Measurements from ENCODE around the gene CDK5RAP1. TPM values are rescaled to one million over a fixed set of nuclear protein-coding genes. Genes with fewer than 3 reads are reported as not detected.
A peak's percentile ranks its signal among the peaks of the same experiment; 100 is the strongest.

CDK5RAP1 gene
- polyA plus RNA-seq, 2 donors: 19.5 to 29.2 TPM

DNA sequence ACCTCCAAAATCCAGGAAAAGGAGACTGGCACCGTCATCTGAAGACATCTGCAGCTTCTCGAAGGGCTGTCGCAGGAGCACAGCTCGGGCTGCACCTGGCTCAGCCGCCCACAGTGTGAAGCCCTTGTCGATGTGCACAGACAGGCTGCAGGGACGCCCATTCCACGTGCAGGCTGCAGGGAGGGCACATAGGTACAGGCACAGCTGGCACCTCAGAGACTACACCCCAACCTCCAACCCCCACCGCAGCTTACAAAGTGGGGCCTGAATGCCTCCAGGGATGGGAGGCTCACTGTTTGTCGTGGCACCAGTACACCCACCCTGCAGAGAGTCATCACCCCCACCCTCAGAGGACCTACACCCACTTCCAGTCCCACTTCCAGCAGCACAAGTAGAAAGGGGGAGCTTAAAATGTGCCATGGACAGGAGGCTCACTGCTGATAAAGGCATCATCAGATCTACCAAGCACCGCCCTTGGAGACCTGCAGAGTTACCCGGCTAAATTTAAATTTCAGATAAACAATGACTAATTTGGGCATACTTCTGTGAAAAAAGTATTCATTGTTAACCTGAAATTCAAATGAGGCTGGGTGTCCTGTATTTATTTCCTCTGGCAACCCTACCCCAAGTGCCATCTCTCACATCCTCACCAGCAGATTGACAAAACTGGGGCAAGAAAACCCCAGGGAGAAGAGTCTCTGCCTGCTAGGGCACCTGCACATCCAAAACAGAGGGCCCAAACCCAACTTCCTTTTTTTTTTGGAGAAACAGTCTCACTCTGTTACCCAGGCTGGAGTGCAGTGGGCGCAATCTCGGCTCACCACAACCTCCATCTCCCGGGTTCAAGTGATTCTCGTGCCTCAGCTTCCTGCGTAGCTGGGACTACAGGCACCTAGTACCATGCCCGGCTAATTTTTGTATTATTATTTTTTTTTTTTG is 7.7 kb upstream of the CDK5RAP1 start:
- Histone ChIP-seq H3K4me3 (ENCODE audit: low read depth in 1 of 2, low read length in 2 of 2) (no peak overlapping the region), H3K27ac (ENCODE audit: low read depth in 2 of 2, low read length in 1 of 2) (no peak overlapping the region), H3K4me1 (ENCODE audit: control insufficient read depth in 2 of 2, insufficient read depth in 2 of 2, low read length in 1 of 2) (no peaks in the 10 kb centered on the region), H3K27me3 (ENCODE audit: control insufficient read depth in 1 of 2, insufficient read depth in 2 of 2, low read length in 2 of 2) (no peaks in the 10 kb centered on the region), H3K36me3 (ENCODE audit: control insufficient read depth in 2 of 2, insufficient read depth in 2 of 2, low read length in 1 of 2) (peaks cover 0 to 25% of the 10 kb centered on the region in 2 donors), H3K9me3 (ENCODE audit: control insufficient read depth in 2 of 2, insufficient read depth in 1 of 2, low read depth in 1 of 2, low read length in 1 of 2) (no peaks in the 10 kb centered on the region)
- WGBS, 2 donors: 78 to 79% methylated on average over 17 to 18 of the region's 18 CpGs

DNA sequence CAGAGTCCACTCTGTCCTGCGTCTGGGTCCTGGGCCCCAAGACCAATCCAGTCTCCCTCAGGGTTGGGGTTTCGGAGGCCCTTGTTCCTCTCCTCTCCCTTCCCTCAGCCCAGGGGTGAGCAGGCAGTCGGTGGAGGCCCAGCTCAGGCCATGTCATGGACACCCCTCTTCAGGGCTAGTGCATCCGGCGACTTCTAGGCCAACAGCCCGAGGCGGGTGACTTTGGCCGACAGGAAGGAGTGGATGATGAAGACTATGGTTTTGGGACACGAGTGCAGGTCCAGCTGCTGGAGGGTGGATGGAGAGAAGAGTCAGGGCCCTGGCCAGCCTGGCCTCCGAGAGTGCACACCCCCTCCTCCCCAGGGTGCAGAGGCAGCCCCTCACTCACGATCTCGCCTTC is 7.0 kb upstream of the CDK5RAP1 start:
- peaks cover 0 to 25% of the 10 kb centered on the region in 2 donors for H3K36me3 ChIP-seq (ENCODE audit: control insufficient read depth in 2 of 2, insufficient read depth in 2 of 2, low read length in 1 of 2)
- H3K4me3 ChIP-seq (ENCODE audit: low read depth in 1 of 2, low read length in 2 of 2): no peak overlapping the region
- H3K9me3 ChIP-seq (ENCODE audit: control insufficient read depth in 2 of 2, insufficient read depth in 1 of 2, low read depth in 1 of 2, low read length in 1 of 2): no peaks in the 10 kb centered on the region
- H3K27me3 ChIP-seq (ENCODE audit: control insufficient read depth in 1 of 2, insufficient read depth in 2 of 2, low read length in 2 of 2): no peaks in the 10 kb centered on the region
- WGBS, 2 donors: 88 to 90% methylated on average over 12 of the region's 12 CpGs
- H3K4me1 ChIP-seq (ENCODE audit: control insufficient read depth in 2 of 2, insufficient read depth in 2 of 2, low read length in 1 of 2): no peaks in the 10 kb centered on the region
- H3K27ac ChIP-seq (ENCODE audit: low read depth in 2 of 2, low read length in 1 of 2): no peak overlapping the region

DNA sequence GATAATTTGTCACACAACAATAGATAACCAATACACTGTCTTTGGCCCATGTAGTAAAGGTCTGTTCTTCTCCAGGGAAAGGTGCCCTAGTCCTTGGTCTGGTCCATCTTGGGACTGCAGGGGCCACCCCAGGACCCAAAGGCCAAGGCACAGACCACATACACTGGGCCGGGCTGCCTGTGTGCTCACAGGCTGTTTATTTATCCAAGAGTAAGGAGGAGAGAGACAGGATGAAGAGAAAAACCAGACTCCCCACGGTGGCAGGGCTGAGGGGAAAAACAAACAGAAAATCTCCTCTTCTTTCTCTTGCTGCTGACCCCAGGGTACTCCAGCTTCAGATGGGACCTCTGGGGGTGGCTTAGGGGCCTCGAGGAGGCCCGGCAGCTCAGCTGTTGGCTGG is 6.5 kb upstream of the CDK5RAP1 start:
- Histone ChIP-seq H3K27me3 (ENCODE audit: control insufficient read depth in 1 of 2, insufficient read depth in 2 of 2, low read length in 2 of 2) (no peaks in the 10 kb centered on the region), H3K27ac (ENCODE audit: low read depth in 2 of 2, low read length in 1 of 2) (no peak overlapping the region), H3K9me3 (ENCODE audit: control insufficient read depth in 2 of 2, insufficient read depth in 1 of 2, low read depth in 1 of 2, low read length in 1 of 2) (no peaks in the 10 kb centered on the region), H3K4me1 (ENCODE audit: control insufficient read depth in 2 of 2, insufficient read depth in 2 of 2, low read length in 1 of 2) (no peaks in the 10 kb centered on the region), H3K36me3 (ENCODE audit: control insufficient read depth in 2 of 2, insufficient read depth in 2 of 2, low read length in 1 of 2) (peaks cover 0 to 25% of the 10 kb centered on the region in 2 donors), H3K4me3 (ENCODE audit: low read depth in 1 of 2, low read length in 2 of 2) (no peak overlapping the region)
- WGBS, 2 donors: 60 to 71% methylated on average over 4 of the region's 4 CpGs

DNA sequence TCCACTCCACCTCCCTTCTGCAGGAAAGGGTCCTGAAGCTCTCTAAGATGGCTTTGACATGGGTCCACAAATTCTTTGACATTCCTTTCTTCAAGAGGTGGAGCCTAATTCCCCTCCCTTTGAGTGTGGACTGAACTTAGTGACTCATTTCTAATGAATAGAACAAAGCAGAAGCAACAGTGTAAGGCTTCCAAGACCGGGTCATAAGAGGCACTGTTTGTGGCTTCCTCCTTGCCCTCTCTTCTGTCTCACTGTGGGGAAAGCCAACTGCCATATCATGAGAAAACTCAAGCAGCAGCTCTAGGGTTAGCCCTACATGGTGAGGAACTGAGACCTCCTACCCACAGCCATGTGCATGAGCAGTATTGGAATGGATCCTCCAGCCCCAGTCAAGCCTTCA is 5.9 kb upstream of the CDK5RAP1 start:
- 43 to 52% methylated on average over 1 of the region's 1 CpG for WGBS, 2 donors
- no peak overlapping the region for H3K4me3 ChIP-seq (ENCODE audit: low read depth in 1 of 2, low read length in 2 of 2)
- no peaks in the 10 kb centered on the region for H3K9me3 ChIP-seq (ENCODE audit: control insufficient read depth in 2 of 2, insufficient read depth in 1 of 2, low read depth in 1 of 2, low read length in 1 of 2)
- H3K36me3 ChIP-seq (ENCODE audit: control insufficient read depth in 2 of 2, insufficient read depth in 2 of 2, low read length in 1 of 2): peaks cover 0 to 21% of the 10 kb centered on the region in 2 donors
- peak overlapping the region in 1 of 2 donors; percentile 6 for H3K27ac ChIP-seq (ENCODE audit: low read depth in 2 of 2, low read length in 1 of 2)
- no peaks in the 10 kb centered on the region for H3K27me3 ChIP-seq (ENCODE audit: control insufficient read depth in 1 of 2, insufficient read depth in 2 of 2, low read length in 2 of 2)
- H3K4me1 ChIP-seq (ENCODE audit: control insufficient read depth in 2 of 2, insufficient read depth in 2 of 2, low read length in 1 of 2): no peaks in the 10 kb centered on the region

DNA sequence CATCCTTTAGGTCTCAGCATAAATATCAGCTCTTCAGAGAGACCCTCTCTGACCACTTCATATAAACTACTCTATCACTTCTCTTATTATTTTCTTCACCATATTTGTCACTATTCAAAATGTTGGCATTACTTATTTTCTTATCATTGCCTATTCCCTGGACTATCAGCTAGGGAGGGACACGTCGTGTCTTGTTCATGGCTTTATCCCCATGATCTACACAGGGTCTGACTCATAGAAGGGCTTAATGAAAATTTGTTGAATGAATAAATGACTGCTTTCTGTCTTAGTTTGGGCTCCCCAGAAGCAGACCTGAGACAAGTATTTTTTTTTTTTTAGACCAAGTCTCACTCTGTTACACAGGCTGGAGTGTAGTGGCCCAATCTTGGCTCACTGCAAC is 3.0 kb upstream of the CDK5RAP1 start:
- Histone ChIP-seq H3K9me3 (ENCODE audit: control insufficient read depth in 2 of 2, insufficient read depth in 1 of 2, low read depth in 1 of 2, low read length in 1 of 2) (no peaks in the 10 kb centered on the region), H3K27me3 (ENCODE audit: control insufficient read depth in 1 of 2, insufficient read depth in 2 of 2, low read length in 2 of 2) (no peaks in the 10 kb centered on the region), H3K36me3 (ENCODE audit: control insufficient read depth in 2 of 2, insufficient read depth in 2 of 2, low read length in 1 of 2) (peaks cover 0 to 11% of the 10 kb centered on the region in 2 donors), H3K4me1 (ENCODE audit: control insufficient read depth in 2 of 2, insufficient read depth in 2 of 2, low read length in 1 of 2) (peaks cover 2 to 6% of the 10 kb centered on the region in 2 donors), H3K27ac (ENCODE audit: low read depth in 2 of 2, low read length in 1 of 2) (no peak overlapping the region), H3K4me3 (ENCODE audit: low read depth in 1 of 2, low read length in 2 of 2) (no peak overlapping the region)
- WGBS, 2 donors: 56 to 71% methylated on average over 2 of the region's 2 CpGs

DNA sequence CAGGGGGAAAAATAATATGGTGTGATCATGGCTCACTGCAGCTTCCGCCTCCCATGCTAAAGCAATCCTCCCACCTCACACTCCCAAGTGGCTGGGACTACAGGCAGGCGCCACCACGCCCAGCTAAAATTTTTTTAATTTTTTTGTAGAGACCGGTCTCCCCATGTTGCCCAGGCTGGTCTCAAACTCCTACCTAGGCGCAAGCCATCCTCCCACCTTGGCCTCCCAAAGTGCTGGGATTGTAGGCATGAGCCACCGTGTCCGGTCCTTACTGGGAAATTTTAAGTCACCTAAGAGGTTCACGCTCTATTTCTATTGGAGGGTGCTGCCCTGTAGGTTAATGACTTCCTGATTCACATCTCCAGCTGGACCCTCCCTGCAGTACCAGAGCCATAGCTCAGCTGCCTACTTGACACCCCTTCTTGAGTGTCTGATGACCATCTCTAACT is 626 bp upstream of the CDK5RAP1 start:
- Histone ChIP-seq H3K27me3 (ENCODE audit: control insufficient read depth in 1 of 2, insufficient read depth in 2 of 2, low read length in 2 of 2) (no peaks in the 10 kb centered on the region), H3K9me3 (ENCODE audit: control insufficient read depth in 2 of 2, insufficient read depth in 1 of 2, low read depth in 1 of 2, low read length in 1 of 2) (no peaks in the 10 kb centered on the region), H3K36me3 (ENCODE audit: control insufficient read depth in 2 of 2, insufficient read depth in 2 of 2, low read length in 1 of 2) (no peaks in the 10 kb centered on the region), H3K4me1 (ENCODE audit: control insufficient read depth in 2 of 2, insufficient read depth in 2 of 2, low read length in 1 of 2) (peaks cover 2 to 6% of the 10 kb centered on the region in 2 donors), H3K27ac (ENCODE audit: low read depth in 2 of 2, low read length in 1 of 2) (no peak overlapping the region), H3K4me3 (ENCODE audit: low read depth in 1 of 2, low read length in 2 of 2) (peak overlapping the region; percentile 29 to 93)
- WGBS, 2 donors: 47 to 48% methylated on average over 8 of the region's 8 CpGs

DNA sequence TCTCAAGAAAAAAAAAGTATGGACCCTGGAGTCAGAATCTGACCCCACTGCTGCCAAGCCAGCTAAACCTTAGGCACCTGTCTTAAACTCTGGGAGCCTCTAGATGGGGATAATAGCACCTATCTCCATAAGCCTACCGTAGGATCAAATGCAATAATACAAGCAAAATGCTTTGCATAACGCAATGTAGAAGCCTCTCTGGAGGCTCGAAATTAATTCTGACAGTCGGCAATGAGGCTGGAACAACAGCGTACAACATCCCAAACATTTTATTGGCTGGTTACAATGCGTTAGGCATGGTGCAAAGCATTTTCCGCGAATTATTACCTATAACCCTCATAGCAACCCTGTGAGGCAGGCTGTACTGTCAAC is 521 bp downstream of the CDK5RAP1 start:
- Histone ChIP-seq H3K9me3 (ENCODE audit: control insufficient read depth in 2 of 2, insufficient read depth in 1 of 2, low read depth in 1 of 2, low read length in 1 of 2) (no peaks in the 10 kb centered on the region), H3K36me3 (ENCODE audit: control insufficient read depth in 2 of 2, insufficient read depth in 2 of 2, low read length in 1 of 2) (no peaks in the 10 kb centered on the region), H3K27me3 (ENCODE audit: control insufficient read depth in 1 of 2, insufficient read depth in 2 of 2, low read length in 2 of 2) (no peaks in the 10 kb centered on the region), H3K27ac (ENCODE audit: low read depth in 2 of 2, low read length in 1 of 2) (peak overlapping the region in 1 of 2 donors; percentile 78), H3K4me3 (ENCODE audit: low read depth in 1 of 2, low read length in 2 of 2) (peak overlapping the region; percentile 93 to 100), H3K4me1 (ENCODE audit: control insufficient read depth in 2 of 2, insufficient read depth in 2 of 2, low read length in 1 of 2) (peaks cover 2 to 6% of the 10 kb centered on the region in 2 donors)
- WGBS, 2 donors: 0 to 1% methylated on average over 8 of the region's 8 CpGs

DNA sequence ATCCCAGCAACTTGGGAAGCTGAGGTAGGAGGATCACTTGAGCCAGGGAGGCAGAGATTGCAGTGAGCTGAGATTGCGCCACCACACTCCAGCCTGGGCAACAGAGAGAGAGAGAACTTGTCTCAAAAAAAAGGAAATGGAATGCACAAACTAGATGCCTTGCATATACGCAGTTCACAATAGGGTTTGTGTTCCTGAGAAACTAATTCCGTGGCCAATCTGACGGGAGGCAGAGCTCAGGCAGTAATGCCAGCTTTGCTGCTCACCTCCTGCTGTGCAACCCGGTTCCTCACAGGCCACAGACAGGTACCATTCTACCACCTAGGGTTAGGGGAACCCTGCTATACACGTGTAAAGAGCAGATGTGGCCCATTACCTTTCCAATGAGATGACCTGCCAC is 1.4 kb downstream of the CDK5RAP1 start:
- 59 to 60% methylated on average over 6 of the region's 6 CpGs for WGBS, 2 donors

DNA sequence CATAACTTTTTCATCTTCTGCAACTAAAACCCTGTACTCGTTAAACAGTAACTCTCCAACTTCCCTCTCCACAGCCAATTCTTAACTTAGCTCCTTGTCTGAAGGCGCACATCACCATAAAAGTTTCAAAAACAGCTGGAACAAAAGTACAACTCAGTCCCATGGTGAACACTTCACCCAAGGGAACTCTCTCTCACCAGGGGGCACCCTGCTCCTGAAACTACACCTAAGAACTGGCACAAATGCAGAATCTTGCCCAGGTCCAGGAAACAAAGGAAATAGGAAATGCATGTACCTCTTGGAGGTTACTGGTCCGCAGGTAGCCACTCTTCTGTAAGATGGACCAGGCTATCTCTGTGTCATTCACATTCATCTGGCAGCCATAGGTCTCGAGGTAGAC is 6.6 kb downstream of the CDK5RAP1 start:
- Histone ChIP-seq H3K27me3 (ENCODE audit: control insufficient read depth in 1 of 2, insufficient read depth in 2 of 2, low read length in 2 of 2) (no peaks in the 10 kb centered on the region), H3K9me3 (ENCODE audit: control insufficient read depth in 2 of 2, insufficient read depth in 1 of 2, low read depth in 1 of 2, low read length in 1 of 2) (no peaks in the 10 kb centered on the region), H3K4me3 (ENCODE audit: low read depth in 1 of 2, low read length in 2 of 2) (no peak overlapping the region), H3K36me3 (ENCODE audit: control insufficient read depth in 2 of 2, insufficient read depth in 2 of 2, low read length in 1 of 2) (peaks cover 3 to 17% of the 10 kb centered on the region in 2 donors), H3K4me1 (ENCODE audit: control insufficient read depth in 2 of 2, insufficient read depth in 2 of 2, low read length in 1 of 2) (no peaks in the 10 kb centered on the region), H3K27ac (ENCODE audit: low read depth in 2 of 2, low read length in 1 of 2) (no peak overlapping the region)
- 90 to 92% methylated on average over 4 of the region's 4 CpGs for WGBS, 2 donors

More for the DNA sequence above, 1.4 kb downstream of the CDK5RAP1 start:
- Histone ChIP-seq H3K27me3 (ENCODE audit: control insufficient read depth in 1 of 2, insufficient read depth in 2 of 2, low read length in 2 of 2) (no peaks in the 10 kb centered on the region), H3K9me3 (ENCODE audit: control insufficient read depth in 2 of 2, insufficient read depth in 1 of 2, low read depth in 1 of 2, low read length in 1 of 2) (no peaks in the 10 kb centered on the region), H3K4me3 (ENCODE audit: low read depth in 1 of 2, low read length in 2 of 2) (peak overlapping the region in 1 of 2 donors; percentile 93), H3K36me3 (ENCODE audit: control insufficient read depth in 2 of 2, insufficient read depth in 2 of 2, low read length in 1 of 2) (peaks cover 0 to under 1% of the 10 kb centered on the region in 2 donors), H3K27ac (ENCODE audit: low read depth in 2 of 2, low read length in 1 of 2) (no peak overlapping the region), H3K4me1 (ENCODE audit: control insufficient read depth in 2 of 2, insufficient read depth in 2 of 2, low read length in 1 of 2) (peaks cover 2 to 6% of the 10 kb centered on the region in 2 donors)
